Fibroblast of skin of back (primary cell): ENCODE measurements around the gene AKR1C3. TPM values are rescaled to one million over a fixed set of nuclear protein-coding genes. Genes with fewer than 3 reads are reported as not detected.
"Not testable (repeated sequence)": the region's sequence is repeated elsewhere in the genome, so short reads cannot be mapped to it uniquely, and the experiment has no call there.

Experiments used
- DNase-seq: peaks from one replicate; pipeline ENCODE4 v3.0.0-alpha.2; 2013
- polyA plus RNA-seq, 2 experiments: library from polyadenylated mRNA; unstranded; fragments of 120-200 nt; gene quantifications; one replicate each; pipeline ENCODE4 v1.2.1, GENCODE V29; 2013; ENCODE audit not compliant: insufficient read length in 2 of 2

AKR1C3 gene
- 0.12 TPM for polyA plus RNA-seq (2013, experiment 1 of 2; ENCODE audit: insufficient read length)
- polyA plus RNA-seq (2013, experiment 2 of 2; ENCODE audit: insufficient read length): 0.24 TPM

GRCh38 chr10:5094265-5095205, at the start of gene AKR1C3:
AKR1C3 (plus strand) TSS chr10:5094414; CDS start chr10:5094445, 31 bp downstream.
- peak; percentile 53 for DNase-seq

GRCh38 chr10:5045095-5045494, 49.1 kb upstream of the AKR1C3 start:
- no peak for DNase-seq

GRCh38 chr10:5046410-5046809, 47.8 kb upstream of the AKR1C3 start:
- no peak for DNase-seq

- not testable (repeated sequence) for DNase-seq
Measured at GRCh38 chr10:5047055-5047454, 47.2 kb upstream of the AKR1C3 start.

GRCh38 chr10:5047912-5048628, 46.1 kb upstream of the AKR1C3 start:
- DNase-seq: peak; percentile 26

GRCh38 chr10:5052951-5053500, 41.2 kb upstream of the AKR1C3 start:
- DNase-seq: not testable (repeated sequence)

- not testable (repeated sequence) for DNase-seq
Measured at GRCh38 chr10:5054831-5055230, 39.4 kb upstream of the AKR1C3 start.

GRCh38 chr10:5059267-5059666, 34.9 kb upstream of the AKR1C3 start:
- not testable (repeated sequence) for DNase-seq

- not testable (repeated sequence) for DNase-seq
Measured at GRCh38 chr10:5060791-5061190, 33.4 kb upstream of the AKR1C3 start.

- peak; percentile 46 for DNase-seq
Measured at GRCh38 chr10:5064656-5065055, 29.6 kb upstream of the AKR1C3 start.

GRCh38 chr10:5068274-5068984, 25.8 kb upstream of the AKR1C3 start:
- no peak for DNase-seq

- no peak for DNase-seq
Measured at GRCh38 chr10:5070648-5071410, 23.4 kb upstream of the AKR1C3 start.

- DNase-seq: peak; percentile 77
Measured at GRCh38 chr10:5071411-5072198, 22.6 kb upstream of the AKR1C3 start.

GRCh38 chr10:5073659-5074058, 20.6 kb upstream of the AKR1C3 start:
- DNase-seq: no peak

GRCh38 chr10:5076615-5077014, 17.6 kb upstream of the AKR1C3 start:
- no peak for DNase-seq

GRCh38 chr10:5078547-5079180, 15.6 kb upstream of the AKR1C3 start:
- DNase-seq: no peak

- no peak for DNase-seq
Measured at GRCh38 chr10:5079306-5079830, 14.8 kb upstream of the AKR1C3 start.

GRCh38 chr10:5079836-5080235, 14.4 kb upstream of the AKR1C3 start:
- no peak for DNase-seq

GRCh38 chr10:5081091-5081490, 13.1 kb upstream of the AKR1C3 start:
- DNase-seq: no peak

- no peak for DNase-seq
Measured at GRCh38 chr10:5088703-5089261, 5.4 kb upstream of the AKR1C3 start.
